HepG2 (cell line): Measurements from ENCODE around the gene EBF4. TPM values are rescaled to one million over a fixed set of nuclear protein-coding genes. Genes with fewer than 3 reads are reported as not detected.

ENCODE experiments used
- ATAC-seq: fragments of 200-7000 bp; cut with Tn5 transposase; 3 replicates; pipeline ENCODE4 v1.9.1; 2020; ENCODE audit warnings: mild to moderate bottlenecking, moderate library complexity
- BruUV-seq: library from RNA; stranded (reverse); fragments of 400-500 nt; replicated peaks from 2 replicates; lab custom pipeline; 2021; lab: Mats Ljungman, UMichigan
- CTCF ChIA-PET: fragments of 300-600 bp; formaldehyde crosslinking; extraction: SDS; loops from one replicate; lab custom pipeline; 2021; ENCODE audit warnings: low total read pairs, inconsistent platforms, low intra/inter-chr PET ratio; lab: Yijun Ruan, JAX
- POLR2A ChIA-PET: fragments of 350-600 bp; sonication (Branson Sonifier 250); formaldehyde crosslinking; loops from one replicate; lab custom pipeline; 2020; ENCODE audit warnings: antibody characterized with exemption, inconsistent platforms; lab: Yijun Ruan, JAX
- DNase-seq: peaks from one replicate; pipeline ENCODE4 v3.0.0-alpha.2; 2015; ENCODE audit warnings: low spot score
- FAIRE-seq: peaks from 3 replicates; lab custom pipeline; 2011; peaks lifted over from hg19 to GRCh38; lab: Jason Lieb, UNC
- H2AFZ ChIP-seq: one replicate; pipeline ENCODE4 v1.6.1; 2011; ENCODE audit warnings: low read length, inconsistent platforms
- H3K27ac ChIP-seq: fragments of 300-600 bp; 3 replicates; pipeline ENCODE4 v1.8.0; 2011; ENCODE audit warnings: mixed run types, mild to moderate bottlenecking, mixed read lengths, low read length, inconsistent platforms; ENCODE audit not compliant: insufficient read depth; ENCODE audit errors: extremely low read length
- H3K27me3 ChIP-seq, 2 experiments: fragments of 200-600 bp in 1 of 2; 2 replicates in 1 of 2; 3 replicates in 1 of 2; pipeline versions ENCODE4 v1.6.0 to v1.8.0; 2011; ENCODE audit warnings: low read length in 2 of 2, mild to moderate bottlenecking in 2 of 2, moderate library complexity in 2 of 2, inconsistent platforms in 1 of 2; ENCODE audit not compliant: insufficient read depth in 2 of 2, control insufficient read depth in 1 of 2
- H3K36me3 ChIP-seq, 2 experiments: fragments of 200-600 bp in 1 of 2; replicated peaks in 1 of 2; 2 replicates in 1 of 2; 3 replicates in 1 of 2; pipeline versions ENCODE4 v1.5.1 to v1.8.0; 2011; ENCODE audit warnings: low read length in 2 of 2, inconsistent platforms in 1 of 2; ENCODE audit not compliant: insufficient read depth in 2 of 2, control insufficient read depth in 1 of 2
- H3K4me1 ChIP-seq: 2 replicates; pipeline ENCODE4 v1.5.1; 2012; ENCODE audit warnings: low read length, inconsistent platforms; ENCODE audit not compliant: insufficient read depth
- H3K4me2 ChIP-seq: 2 replicates; pipeline ENCODE4 v1.6.0; 2011; ENCODE audit warnings: low read depth, low read length, inconsistent platforms
- H3K4me3 ChIP-seq, 3 experiments: fragments of 200-600 bp in 1 of 3; sonication (generic), shearing (Covaris generic) in 1 of 3; replicated peaks in 1 of 3; 2 replicates each; pipeline ENCODE4 v1.5.1; 2011 to 2016; ENCODE audit warnings: low read length in 3 of 3, inconsistent platforms in 2 of 3, low read depth in 2 of 3, mild to moderate bottlenecking in 2 of 3, control low read depth in 1 of 3, mixed read lengths in 1 of 3; ENCODE audit not compliant: insufficient read depth in 1 of 3
- H3K79me2 ChIP-seq: one replicate; pipeline ENCODE4 v1.6.1; 2011; ENCODE audit warnings: low read length, inconsistent platforms; ENCODE audit not compliant: insufficient read depth
- H3K9ac ChIP-seq: 2 replicates; pipeline ENCODE4 v1.6.0; 2011; ENCODE audit warnings: mild to moderate bottlenecking, low read depth, low read length, inconsistent platforms; ENCODE audit not compliant: insufficient read depth
- H3K9me3 ChIP-seq: 2 replicates; pipeline ENCODE4 v1.5.1; 2012; ENCODE audit warnings: mild to moderate bottlenecking, low read length
- H4K20me1 ChIP-seq: 2 replicates; pipeline ENCODE4 v1.6.0; 2011; ENCODE audit warnings: inconsistent platforms, mild to moderate bottlenecking, low read length, moderate library complexity; ENCODE audit not compliant: insufficient read depth
- AHR ChIP-seq: IDR thresholded peaks from 2 replicates; pipeline ENCODE4 v1.6.1; 2018; ENCODE audit warnings: missing genetic modification reagents, missing compliant biosample characterization
- CBFB ChIP-seq: sonication (generic); formaldehyde crosslinking; IDR thresholded peaks from 2 replicates; pipeline ENCODE4 v1.4.0; 2020; ENCODE audit warnings: missing genetic modification reagents
- CENPX ChIP-seq: sonication (generic); formaldehyde crosslinking; IDR thresholded peaks from 2 replicates; pipeline ENCODE4 v1.9.0; 2021; ENCODE audit warnings: mild to moderate bottlenecking, missing genetic modification reagents, moderate library complexity
- MYNN ChIP-seq: sonication (generic); formaldehyde crosslinking; IDR thresholded peaks from 2 replicates; pipeline ENCODE4 v1.4.0; 2020; ENCODE audit warnings: mild to moderate bottlenecking, low read depth, missing genetic modification reagents
- NR1H2 ChIP-seq: sonication (generic); formaldehyde crosslinking; IDR thresholded peaks from 2 replicates; pipeline ENCODE4 v1.8.1; 2022; ENCODE audit warnings: low read depth, missing genetic modification reagents, borderline replicate concordance
- RARG ChIP-seq: sonication (generic); formaldehyde crosslinking; IDR thresholded peaks from 2 replicates; pipeline ENCODE4 v1.4.0; 2020; ENCODE audit warnings: low read depth, mild to moderate bottlenecking, missing genetic modification reagents
- THAP11 ChIP-seq: IDR thresholded peaks from 2 replicates; pipeline ENCODE4 v1.6.1; 2016; ENCODE audit warnings: missing biosample characterization, missing genetic modification reagents
- ZNF709 ChIP-seq: sonication (generic); formaldehyde crosslinking; IDR thresholded peaks from 2 replicates; pipeline ENCODE4 v1.5.0; 2020; ENCODE audit warnings: mild to moderate bottlenecking, missing genetic modification reagents
- ZNF773 ChIP-seq: sonication (generic); formaldehyde crosslinking; IDR thresholded peaks from 2 replicates; pipeline ENCODE4 v1.4.0; 2020; ENCODE audit warnings: missing genetic modification reagents, borderline replicate concordance
- WGBS: methylation state at CpG from one replicate; pipeline ENCODE4 v1.1.6; 2017; ENCODE audit warnings: low lambda C conversion rate; 5-methylcytosine and 5-hydroxymethylcytosine counted together
- in situ Hi-C: cut with HindIII; loops from 2 replicates; pipeline ENCODE4 v1.10.0; 2017; ENCODE audit warnings: low pct_unique_long_range_greater_than_20kb; ENCODE audit not compliant: extremely low pct_ligation_motif_present
- intact Hi-C: fragments of 100-400 bp; cut with micrococcal nuclease; formaldehyde crosslinking; loops from one replicate; pipeline ENCODE4 v1.10.0; 2022; ENCODE audit not compliant: unreplicated experiment
- polyA plus RNA-seq, 8 experiments: library from polyadenylated mRNA; depleted of rRNA in 3 of 8; stranded (reverse) in 7 of 8; unstranded in 1 of 8; fragments of >200 nt; fragmentation: Illumina TruSeq in 4 of 8; extraction: Trizol in 4 of 8; gene quantifications; 2 replicates each; pipeline versions ENCODE4 v1.2.1 to v1.2.3, GENCODE V29; 2011 to 2016; ENCODE audit warnings: low read depth in 4 of 8, missing spikeins in 1 of 8, mixed read lengths in 1 of 8; ENCODE audit not compliant: insufficient read depth in 1 of 8
- total RNA-seq, 5 experiments: library from RNA; depleted of rRNA; stranded (reverse); fragments of >200 nt; fragmentation: Illumina TruSeq; extraction: Trizol; gene quantifications; 2 replicates each; pipeline ENCODE4 v1.2.3, GENCODE V29; 2016; ENCODE audit warnings: low read depth in 1 of 5
- TF ChIP-seq, protein P1 (sequence below): sonication (generic); formaldehyde crosslinking; IDR thresholded peaks from 2 replicates; pipeline ENCODE4 v1.4.0; 2020; ENCODE audit warnings: missing genetic modification reagents
- TF ChIP-seq, protein P2 (sequence below): sonication (generic); formaldehyde crosslinking; IDR thresholded peaks from 2 replicates; pipeline ENCODE4 v1.5.1; 2020; ENCODE audit warnings: missing genetic modification reagents, mild to moderate bottlenecking, borderline replicate concordance
- TF ChIP-seq, protein P3 (sequence below): sonication (generic); formaldehyde crosslinking; IDR thresholded peaks from 2 replicates; pipeline ENCODE4 v1.5.0; 2020; ENCODE audit warnings: missing genetic modification reagents
- TF ChIP-seq, protein P4 (sequence below): sonication (generic); formaldehyde crosslinking; IDR thresholded peaks from 2 replicates; pipeline ENCODE4 v1.4.0; 2020; ENCODE audit warnings: mild to moderate bottlenecking, missing genetic modification reagents

EBF4 gene
- total and polyA plus RNA-seq, 2 of the 13 experiments (the other 11 are each of a cell fraction or from before 2014, with no cell fraction given), result 0.84 to 2.2 TPM

DNA sequence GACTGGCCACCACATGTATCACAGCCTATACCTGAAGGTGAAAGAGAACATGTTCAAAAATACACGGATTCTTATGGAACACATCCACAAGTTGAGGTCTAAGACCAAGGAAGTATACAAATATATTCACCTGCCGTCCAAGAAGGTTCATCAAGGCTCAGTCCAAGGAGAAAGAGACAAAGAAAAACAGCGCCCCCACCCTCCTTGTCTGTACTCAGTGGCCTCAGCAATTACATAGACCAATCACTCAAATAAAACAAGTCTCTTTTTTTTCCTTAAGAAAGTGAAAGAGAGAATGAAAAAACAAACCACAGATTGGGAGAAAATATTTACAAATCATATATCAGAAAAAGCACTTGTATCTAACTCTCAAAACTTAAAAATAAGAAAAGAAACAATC lies 88.4 kb downstream of the EBF4 start:
- BruUV-seq, result no TSS peak
- intact Hi-C loops (no loop called here), in situ Hi-C loops (no loop called here)
- no peaks in the 10 kb centered on the region for H3K79me2 ChIP-seq
- no peaks in the 10 kb centered on the region for H4K20me1 ChIP-seq
- no peak overlapping the region for H3K4me3 ChIP-seq
- H3K4me1 ChIP-seq, result no peaks in the 10 kb centered on the region
- no peak overlapping the region for H3K4me2 ChIP-seq
- H3K27ac ChIP-seq, result no peak overlapping the region
- H3K36me3 ChIP-seq, result no peaks in the 10 kb centered on the region
- no peaks in the 10 kb centered on the region; the same call in 1 of the 2 replicates for H3K9me3 ChIP-seq
- POLR2A ChIA-PET, result no interaction called here
- CTCF ChIA-PET, result no interaction called here
- TF ChIP-seq ZNF773 (CRISPR knock-in tag) (no peak), THAP11 (no peak), CBFB (CRISPR knock-in tag) (no peak), AHR (no peak), NR1H2 (no peak), MYNN (CRISPR knock-in tag) (no peak), RARG (CRISPR knock-in tag) (no peak), CENPX (no peak), ZNF709 (CRISPR knock-in tag) (no peak)
- TF ChIP-seq, protein P1, sequence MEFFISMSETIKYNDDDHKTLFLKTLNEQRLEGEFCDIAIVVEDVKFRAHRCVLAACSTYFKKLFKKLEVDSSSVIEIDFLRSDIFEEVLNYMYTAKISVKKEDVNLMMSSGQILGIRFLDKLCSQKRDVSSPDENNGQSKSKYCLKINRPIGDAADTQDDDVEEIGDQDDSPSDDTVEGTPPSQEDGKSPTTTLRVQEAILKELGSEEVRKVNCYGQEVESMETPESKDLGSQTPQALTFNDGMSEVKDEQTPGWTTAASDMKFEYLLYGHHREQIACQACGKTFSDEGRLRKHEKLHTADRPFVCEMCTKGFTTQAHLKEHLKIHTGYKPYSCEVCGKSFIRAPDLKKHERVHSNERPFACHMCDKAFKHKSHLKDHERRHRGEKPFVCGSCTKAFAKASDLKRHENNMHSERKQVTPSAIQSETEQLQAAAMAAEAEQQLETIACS (CRISPR knock-in tag), result no peak
- TF ChIP-seq, protein P2, sequence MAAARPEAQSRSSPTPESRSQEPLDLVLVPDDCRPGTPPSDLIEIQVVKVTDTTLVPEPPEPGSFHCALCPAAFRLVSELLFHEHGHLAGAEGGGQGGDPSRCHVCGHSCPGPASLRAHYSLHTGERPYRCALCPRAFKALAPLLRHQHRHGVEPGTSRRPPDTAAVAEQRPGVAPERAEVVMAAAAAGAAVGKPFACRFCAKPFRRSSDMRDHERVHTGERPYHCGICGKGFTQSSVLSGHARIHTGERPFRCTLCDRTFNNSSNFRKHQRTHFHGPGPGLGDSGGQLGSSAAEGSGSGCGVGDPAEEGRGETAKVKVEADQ (CRISPR knock-in tag), result no peak
- TF ChIP-seq, protein P3, sequence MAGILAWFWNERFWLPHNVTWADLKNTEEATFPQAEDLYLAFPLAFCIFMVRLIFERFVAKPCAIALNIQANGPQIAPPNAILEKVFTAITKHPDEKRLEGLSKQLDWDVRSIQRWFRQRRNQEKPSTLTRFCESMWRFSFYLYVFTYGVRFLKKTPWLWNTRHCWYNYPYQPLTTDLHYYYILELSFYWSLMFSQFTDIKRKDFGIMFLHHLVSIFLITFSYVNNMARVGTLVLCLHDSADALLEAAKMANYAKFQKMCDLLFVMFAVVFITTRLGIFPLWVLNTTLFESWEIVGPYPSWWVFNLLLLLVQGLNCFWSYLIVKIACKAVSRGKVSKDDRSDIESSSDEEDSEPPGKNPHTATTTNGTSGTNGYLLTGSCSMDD (CRISPR knock-in tag), result no peak
- TF ChIP-seq, protein P4, sequence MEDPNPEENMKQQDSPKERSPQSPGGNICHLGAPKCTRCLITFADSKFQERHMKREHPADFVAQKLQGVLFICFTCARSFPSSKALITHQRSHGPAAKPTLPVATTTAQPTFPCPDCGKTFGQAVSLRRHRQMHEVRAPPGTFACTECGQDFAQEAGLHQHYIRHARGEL (CRISPR knock-in tag), result no peak
- peaks cover 3 to 10% of the 10 kb centered on the region in 2 experiments; a peak in 3 of 5 replicates for H3K27me3 ChIP-seq
- no peak for ATAC-seq
- no peak overlapping the region for H3K9ac ChIP-seq
- no peak for DNase-seq
- no peak overlapping the region for H2AFZ ChIP-seq
- no peak for FAIRE-seq
- 10% methylated on average over 3 of the region's 3 CpGs for WGBS
